Measurements from ENCODE around the gene SSR2.

- no peak for TF ChIP-seq POLR2A (IDR thresholded peaks at IDR 0.05; ENCODE audit: low read depth, low read length)
- no peak for TF ChIP-seq POLR2AphosphoS5 (IDR thresholded peaks at IDR 0.05; ENCODE audit: low read depth, low read length)
- TF ChIP-seq TAF1 (IDR thresholded peaks at IDR 0.05; ENCODE audit: borderline replicate concordance, low read depth, low read length), result no peak
Measured at GRCh38 chr1:156042828-156043227, 22.1 kb upstream of the SSR2 start.
